Measurements from ENCODE around the gene STX17. TPM values are rescaled to one million over a fixed set of nuclear protein-coding genes. Genes with fewer than 3 reads are reported as not detected.
A peak's percentile ranks its signal among the peaks of the same experiment; 100 is the strongest.
"Not testable (repeated sequence)": the region's sequence is repeated elsewhere in the genome, so short reads cannot be mapped to it uniquely, and the experiment has no call there.

Gene STX17
- total RNA-seq, 1 donor, result 35.0 TPM

DNA sequence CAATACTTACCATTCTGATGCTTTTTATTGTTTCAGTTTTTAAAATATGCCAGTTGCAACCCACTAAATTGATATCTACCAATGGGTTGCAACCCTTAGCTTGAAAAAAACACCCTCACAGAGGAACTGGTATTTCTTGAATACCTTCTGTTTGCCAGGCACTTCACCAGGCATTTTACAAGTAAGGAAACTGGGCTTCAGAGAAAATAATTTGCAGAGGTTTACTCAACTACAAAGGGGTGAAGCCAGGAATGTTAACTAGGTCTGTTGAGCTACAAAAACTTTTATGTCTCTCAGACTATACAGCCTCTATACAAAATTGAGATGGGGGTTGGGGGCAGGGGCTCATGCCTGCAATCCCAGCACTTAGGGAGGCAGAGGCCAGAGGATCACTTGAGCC, 65.0 kb downstream of the STX17 start:
- TF ChIP-seq, protein P1, sequence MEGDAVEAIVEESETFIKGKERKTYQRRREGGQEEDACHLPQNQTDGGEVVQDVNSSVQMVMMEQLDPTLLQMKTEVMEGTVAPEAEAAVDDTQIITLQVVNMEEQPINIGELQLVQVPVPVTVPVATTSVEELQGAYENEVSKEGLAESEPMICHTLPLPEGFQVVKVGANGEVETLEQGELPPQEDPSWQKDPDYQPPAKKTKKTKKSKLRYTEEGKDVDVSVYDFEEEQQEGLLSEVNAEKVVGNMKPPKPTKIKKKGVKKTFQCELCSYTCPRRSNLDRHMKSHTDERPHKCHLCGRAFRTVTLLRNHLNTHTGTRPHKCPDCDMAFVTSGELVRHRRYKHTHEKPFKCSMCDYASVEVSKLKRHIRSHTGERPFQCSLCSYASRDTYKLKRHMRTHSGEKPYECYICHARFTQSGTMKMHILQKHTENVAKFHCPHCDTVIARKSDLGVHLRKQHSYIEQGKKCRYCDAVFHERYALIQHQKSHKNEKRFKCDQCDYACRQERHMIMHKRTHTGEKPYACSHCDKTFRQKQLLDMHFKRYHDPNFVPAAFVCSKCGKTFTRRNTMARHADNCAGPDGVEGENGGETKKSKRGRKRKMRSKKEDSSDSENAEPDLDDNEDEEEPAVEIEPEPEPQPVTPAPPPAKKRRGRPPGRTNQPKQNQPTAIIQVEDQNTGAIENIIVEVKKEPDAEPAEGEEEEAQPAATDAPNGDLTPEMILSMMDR (IDR thresholded peaks at IDR 0.05; ENCODE audit: insufficient read depth, low read depth, low read length), result no peak
- H3K4me3 ChIP-seq (ENCODE audit: low read depth, low read length), result no peak overlapping the region
- DNase-seq (ENCODE audit: low read depth), result no peak

DNA sequence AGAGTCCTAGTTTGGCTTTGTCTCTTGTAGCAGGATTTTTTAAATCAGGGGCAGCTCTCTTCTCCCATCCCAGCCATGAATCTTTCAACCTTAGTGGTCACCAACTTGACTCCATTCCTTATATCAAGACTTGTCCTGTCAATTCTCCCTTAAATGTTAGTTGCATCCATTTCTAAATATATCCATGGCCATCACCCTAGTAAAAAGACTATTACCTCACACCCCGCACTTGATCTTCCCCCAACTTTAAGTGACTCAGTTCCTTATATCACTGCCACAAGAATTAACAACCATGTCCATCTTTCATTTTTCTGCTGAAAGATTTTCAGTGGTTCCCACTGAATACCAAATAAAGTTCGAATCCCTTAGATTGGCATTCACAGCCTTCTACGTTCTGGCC, 67.0 kb downstream of the STX17 start:
- TF ChIP-seq, protein P1 (IDR thresholded peaks at IDR 0.05; ENCODE audit: insufficient read depth, low read depth, low read length), result no peak

DNA sequence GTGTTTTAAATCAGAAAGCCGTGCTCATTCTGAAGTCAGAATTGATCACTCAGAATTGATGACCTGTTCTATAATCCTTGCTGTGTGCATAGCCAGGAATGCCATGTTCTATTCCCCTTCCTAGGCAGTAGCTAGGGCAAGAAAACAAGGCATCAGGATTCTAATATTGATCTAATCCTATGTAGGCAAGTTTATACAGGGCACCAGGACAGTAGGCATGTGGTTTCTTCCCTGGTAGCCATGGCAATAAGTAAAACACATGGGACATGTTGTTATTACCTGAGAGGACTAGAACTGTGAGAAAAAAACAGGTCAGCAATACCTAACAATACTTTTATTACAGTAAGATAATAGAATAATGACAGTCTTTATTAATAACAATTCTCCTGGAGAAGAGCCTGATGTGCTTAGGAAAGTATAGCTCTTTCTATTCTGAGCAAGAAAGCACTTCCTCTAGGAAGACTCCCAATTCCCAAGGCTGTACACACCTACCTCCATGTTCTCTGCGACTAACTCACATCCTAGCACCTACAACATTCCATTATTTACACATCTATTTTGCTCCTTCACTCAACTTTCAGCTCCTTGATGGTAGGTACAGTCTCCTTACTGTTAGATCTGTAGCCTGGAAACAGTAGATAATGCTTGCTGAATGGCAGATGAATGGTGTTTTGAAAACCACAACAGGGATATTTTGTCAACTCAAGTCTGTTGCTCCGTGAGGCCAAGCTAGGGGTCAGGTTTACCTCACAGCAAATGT, 70.8 kb downstream of the STX17 start:
- TF ChIP-seq, protein P1 (IDR thresholded peaks at IDR 0.05; ENCODE audit: insufficient read depth, low read depth, low read length), result no peak
- no peak overlapping the region for H3K4me3 ChIP-seq (ENCODE audit: low read depth, low read length)
- DNase-seq (ENCODE audit: low read depth), result peak; percentile 5

More for the DNA sequence above, 67.0 kb downstream of the STX17 start:
- no peak for DNase-seq (ENCODE audit: low read depth)
- H3K4me3 ChIP-seq (ENCODE audit: low read depth, low read length), result no peak overlapping the region

DNA sequence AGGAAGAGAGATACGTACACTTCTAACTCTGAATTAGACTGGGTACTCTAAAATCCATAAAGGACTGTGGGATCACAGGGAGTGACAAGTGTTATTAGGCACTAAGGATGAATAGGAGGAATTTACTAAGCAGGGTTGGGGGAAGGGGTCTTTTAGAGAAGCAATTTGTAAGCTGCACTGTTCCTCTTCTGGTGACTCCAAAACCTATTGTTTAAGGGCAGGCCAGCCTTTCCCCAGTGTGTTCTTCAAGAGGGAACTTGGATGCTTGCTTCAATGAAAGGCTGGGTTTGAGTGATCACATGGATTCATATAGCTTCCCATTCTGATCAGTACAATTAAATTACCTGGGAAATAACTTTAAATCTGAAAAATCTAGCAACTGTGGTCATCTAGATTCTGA, 71.8 kb downstream of the STX17 start:
- DNase-seq (ENCODE audit: low read depth), result no peak
- no peak overlapping the region for H3K4me3 ChIP-seq (ENCODE audit: low read depth, low read length)
- TF ChIP-seq, protein P1 (IDR thresholded peaks at IDR 0.05; ENCODE audit: insufficient read depth, low read depth, low read length), result no peak

DNA sequence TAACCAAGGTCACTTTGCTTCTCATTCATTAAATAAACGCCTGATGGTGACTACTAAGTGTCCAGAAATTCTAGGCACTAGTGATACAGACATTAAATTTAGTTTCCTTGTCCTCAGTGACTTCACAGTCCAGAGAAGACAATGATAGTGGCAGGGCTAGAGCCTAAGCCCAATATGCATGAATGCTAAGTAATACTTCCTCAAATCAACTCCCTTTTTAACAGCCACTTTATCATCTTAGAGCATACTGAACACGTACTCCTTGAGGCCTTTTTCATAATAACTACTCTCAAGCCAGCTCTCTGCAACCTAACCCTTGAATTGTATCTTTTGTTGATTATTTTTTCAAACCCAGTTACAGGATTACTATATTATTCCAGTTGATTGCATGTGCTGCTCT, 74.1 kb downstream of the STX17 start:
- DNase-seq (ENCODE audit: low read depth), result no peak
- TF ChIP-seq, protein P1 (IDR thresholded peaks at IDR 0.05; ENCODE audit: insufficient read depth, low read depth, low read length), result no peak
- H3K4me3 ChIP-seq (ENCODE audit: low read depth, low read length), result no peak overlapping the region

DNA sequence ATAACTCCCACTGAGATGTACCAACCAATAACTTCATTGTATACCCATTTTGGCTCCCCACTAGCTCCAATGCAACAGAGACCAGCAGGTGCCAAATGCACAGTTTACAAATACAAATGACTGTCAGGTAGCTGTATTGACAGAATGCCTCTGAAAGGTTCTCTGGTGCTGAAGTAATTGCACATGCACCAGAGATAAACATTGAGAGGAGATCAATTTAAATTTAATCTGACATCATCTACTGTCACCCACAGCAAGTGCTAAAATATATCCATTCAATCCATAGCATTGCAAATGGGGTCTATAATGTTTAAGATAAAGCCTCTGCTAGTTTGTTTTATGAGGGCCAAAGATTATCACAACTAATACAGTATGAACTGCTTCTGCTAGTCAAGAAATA, 80.2 kb downstream of the STX17 start:
- no peak for DNase-seq (ENCODE audit: low read depth)
- H3K4me3 ChIP-seq (ENCODE audit: low read depth, low read length), result no peak overlapping the region
- TF ChIP-seq, protein P1 (IDR thresholded peaks at IDR 0.05; ENCODE audit: insufficient read depth, low read depth, low read length), result no peak

DNA sequence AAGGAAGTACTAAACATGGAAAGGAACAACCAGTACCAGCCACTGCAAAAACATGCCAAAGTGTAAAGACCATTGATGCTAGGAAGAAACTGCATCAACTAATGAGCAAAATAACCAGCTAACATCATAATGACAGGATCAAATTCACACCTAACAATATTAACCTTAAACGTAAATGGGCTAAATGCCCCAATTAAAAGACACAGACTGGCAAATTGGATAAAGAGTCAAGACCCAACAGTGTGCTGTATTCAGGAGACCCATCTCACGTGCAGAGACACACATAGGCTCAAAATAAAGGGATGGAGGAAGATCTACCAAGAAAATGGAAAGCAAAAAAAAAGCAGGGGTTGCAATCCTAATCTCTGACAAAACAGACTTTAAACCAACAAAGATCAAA, 84.1 kb downstream of the STX17 start:
- H3K4me3 ChIP-seq (ENCODE audit: low read depth, low read length); DNase-seq (ENCODE audit: low read depth): not testable (repeated sequence)

Data from fibroblast of villous mesenchyme (primary cell).